Osteoblast (primary cell): ENCODE data around the gene MMUT. TPM values are rescaled to one million over a fixed set of nuclear protein-coding genes. Genes with fewer than 3 reads are reported as not detected.

Experiments
- DNase-seq: peaks from one replicate; pipeline ENCODE4 v3.0.0; 2011; ENCODE audit warnings: low spot score, mixed read lengths; ENCODE audit not compliant: insufficient read length; ENCODE audit errors: missing footprints
- H2AFZ ChIP-seq: 2 replicates; pipeline ENCODE4 v1.6.0; 2011; ENCODE audit warnings: mild to moderate bottlenecking, low read length
- H3K27ac ChIP-seq: 2 replicates; pipeline ENCODE4 v1.5.1; 2011; ENCODE audit warnings: mild to moderate bottlenecking, low read depth, low read length, moderate library complexity
- H3K27me3 ChIP-seq: 2 replicates; pipeline ENCODE4 v1.6.0; 2012; ENCODE audit warnings: mild to moderate bottlenecking, control low read depth, inconsistent platforms, low read length, moderate library complexity; ENCODE audit not compliant: insufficient read depth
- H3K36me3 ChIP-seq: 2 replicates; pipeline ENCODE4 v1.5.1; 2011; ENCODE audit warnings: mild to moderate bottlenecking, low read length, control low read depth, moderate library complexity; ENCODE audit not compliant: insufficient read depth
- H3K4me1 ChIP-seq: 2 replicates; pipeline ENCODE4 v1.5.1; 2011; ENCODE audit warnings: mild to moderate bottlenecking, low read length, control low read depth, moderate library complexity; ENCODE audit not compliant: insufficient read depth
- H3K4me2 ChIP-seq: 2 replicates; pipeline ENCODE4 v1.6.0; 2011; ENCODE audit warnings: mild to moderate bottlenecking, low read length; ENCODE audit not compliant: insufficient read depth
- H3K4me3 ChIP-seq: fragments of 200-600 bp; sonication (generic); 3 replicates; pipeline ENCODE4 v1.5.1; 2012; ENCODE audit warnings: mild to moderate bottlenecking, low read length, inconsistent platforms; ENCODE audit not compliant: insufficient read depth
- H3K79me2 ChIP-seq: 2 replicates; pipeline ENCODE4 v1.6.0; 2012; ENCODE audit warnings: mild to moderate bottlenecking, low read length, control low read depth, inconsistent platforms; ENCODE audit not compliant: insufficient read depth
- H3K9me3 ChIP-seq: 2 replicates; pipeline ENCODE4 v1.5.1; 2011; ENCODE audit warnings: low read depth, low read length, control low read depth
- H4K20me1 ChIP-seq: 2 replicates; pipeline ENCODE4 v1.6.0; 2012; ENCODE audit warnings: mild to moderate bottlenecking, low read length, control low read depth; ENCODE audit not compliant: insufficient read depth
- CTCF ChIP-seq: IDR thresholded peaks from 2 replicates; pipeline ENCODE4 v1.5.1; 2011; ENCODE audit warnings: mild to moderate bottlenecking, low read depth, low read length, moderate library complexity; ENCODE audit errors: extremely low read depth
- total RNA-seq: library from RNA; depleted of rRNA; stranded (reverse); fragments of >200 nt; gene quantifications from 2 replicates; pipeline ENCODE4 v1.2.3, GENCODE V29; 2012

MMUT gene
- total RNA-seq: 16.2 and 16.6 TPM in 2 replicates

DNA sequence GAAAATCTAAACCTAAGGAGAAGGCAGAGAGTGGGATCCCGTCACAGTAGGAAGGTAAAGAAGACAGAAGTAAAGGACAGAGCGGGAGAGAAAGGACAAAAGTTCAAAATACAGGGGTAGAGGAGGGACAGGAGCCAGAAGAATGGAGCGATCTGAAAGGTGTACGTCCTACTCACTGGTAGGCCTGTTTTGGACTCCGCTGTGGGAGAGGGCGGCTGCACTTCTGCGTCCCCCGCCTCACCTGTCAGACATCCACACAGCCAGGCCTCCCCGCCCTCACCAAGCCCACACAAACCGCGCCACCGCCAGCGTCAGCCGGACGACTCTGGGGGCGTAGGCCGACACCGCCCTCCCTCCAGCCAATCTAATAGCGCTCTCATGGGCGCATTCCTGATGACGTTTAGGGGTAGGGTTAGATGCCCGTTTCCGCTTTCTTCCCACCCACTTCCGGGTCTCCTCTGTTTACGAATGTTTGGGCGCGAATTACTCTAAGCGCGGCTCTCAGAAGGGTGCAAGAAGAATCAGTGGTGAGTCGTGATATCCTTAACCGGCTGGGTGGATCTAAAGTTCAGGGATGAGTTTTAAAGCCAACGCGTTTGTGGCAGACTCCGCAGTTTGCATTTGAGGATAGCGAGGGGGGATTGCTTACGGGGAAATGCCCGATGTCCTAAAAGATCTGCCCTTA, at the start of gene MMUT, which contains the start of gene CENPQ:
Gene MMUT (minus strand): TSS at position 327 of the 685 bp plus-strand sequence. CDS start 3,787 bp downstream, outside the sequence.
Gene CENPQ (plus strand): TSS at position 444 of the 685 bp plus-strand sequence. CDS start 6,807 bp downstream, outside the sequence.
- Histone ChIP-seq H3K4me3 (peak within 1 kb of the TSS; percentile 87), H3K79me2 (peaks cover 73% of the 10 kb centered on the region)
- peak; percentile 96 for DNase-seq

DNA sequence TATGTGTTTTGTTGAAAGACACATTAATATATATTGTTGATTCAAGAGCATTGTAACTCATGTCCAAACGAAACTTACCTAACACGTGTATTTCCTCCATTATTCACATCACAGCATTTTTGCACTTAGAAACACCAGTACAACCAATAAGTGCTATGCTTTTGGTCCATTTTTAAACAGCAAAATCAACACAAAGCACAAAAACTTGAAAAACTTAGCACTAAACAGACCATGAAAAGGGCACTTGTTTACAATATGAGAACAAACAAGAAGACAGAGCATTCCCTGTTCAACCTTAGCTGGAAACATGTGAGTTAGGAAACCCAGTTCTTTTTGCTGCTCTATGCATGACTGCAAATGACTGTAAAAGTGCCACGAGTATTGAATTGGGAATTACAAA, 46.3 kb upstream of the MMUT start:
- no peak for DNase-seq
- H3K4me3 ChIP-seq: no peak overlapping the region
- H3K27ac ChIP-seq: no peak overlapping the region
- H3K4me2 ChIP-seq: no peak overlapping the region
- H3K9me3 ChIP-seq: no peaks in the 10 kb centered on the region
- no peaks in the 10 kb centered on the region for H3K4me1 ChIP-seq
- no peaks in the 10 kb centered on the region for H3K36me3 ChIP-seq
- H3K79me2 ChIP-seq: no peaks in the 10 kb centered on the region
- no peaks in the 10 kb centered on the region for H4K20me1 ChIP-seq
- no peak overlapping the region for H2AFZ ChIP-seq
- no peak for TF ChIP-seq CTCF
- no peaks in the 10 kb centered on the region for H3K27me3 ChIP-seq

More for the DNA sequence above, at the start of gene MMUT, which contains the start of gene CENPQ:
- no peaks in the 10 kb centered on the region for H4K20me1 ChIP-seq
- peak within 1 kb of the TSS; percentile 100 for H2AFZ ChIP-seq
- peak within 1 kb of the TSS; percentile 98 for H3K4me2 ChIP-seq
- peaks cover 14% of the 10 kb centered on the region for H3K4me1 ChIP-seq
- peak within 1 kb of the TSS; percentile 91 for H3K27ac ChIP-seq
- H3K36me3 ChIP-seq: peaks cover 4% of the 10 kb centered on the region
- no peaks in the 10 kb centered on the region for H3K9me3 ChIP-seq
- TF ChIP-seq CTCF: no peak
- no peaks in the 10 kb centered on the region for H3K27me3 ChIP-seq

- no peak for TF ChIP-seq CTCF
- H3K79me2 ChIP-seq: no peaks in the 10 kb centered on the region
- H4K20me1 ChIP-seq: no peaks in the 10 kb centered on the region
- H2AFZ ChIP-seq: no peak overlapping the region
- no peak overlapping the region for H3K4me2 ChIP-seq
- no peak overlapping the region for H3K27ac ChIP-seq
- H3K36me3 ChIP-seq: no peaks in the 10 kb centered on the region
- H3K4me3 ChIP-seq: no peak overlapping the region
- DNase-seq: no peak
- H3K9me3 ChIP-seq: no peaks in the 10 kb centered on the region
- H3K4me1 ChIP-seq: no peaks in the 10 kb centered on the region
- H3K27me3 ChIP-seq: no peaks in the 10 kb centered on the region
Observed at GRCh38 chr6:49506569-49507111, 43.6 kb upstream of the MMUT start.

GRCh38 chr6:49504666-49505065, 41.6 kb upstream of the MMUT start:
- H3K79me2 ChIP-seq: no peaks in the 10 kb centered on the region
- H4K20me1 ChIP-seq: no peaks in the 10 kb centered on the region
- H3K4me3 ChIP-seq: no peak overlapping the region
- no peak overlapping the region for H3K4me2 ChIP-seq
- no peaks in the 10 kb centered on the region for H3K27me3 ChIP-seq
- no peak overlapping the region for H3K27ac ChIP-seq
- DNase-seq: no peak
- no peaks in the 10 kb centered on the region for H3K4me1 ChIP-seq
- no peak overlapping the region for H2AFZ ChIP-seq
- H3K9me3 ChIP-seq: no peaks in the 10 kb centered on the region
- no peak for TF ChIP-seq CTCF
- no peaks in the 10 kb centered on the region for H3K36me3 ChIP-seq
